Measurements from ENCODE around the gene UBALD1.

- TF ChIP-seq POLR2A (IDR thresholded peaks at IDR 0.05; ENCODE audit: low read length): no peak
- no peak for TF ChIP-seq GATA1 (IDR thresholded peaks at IDR 0.05; ENCODE audit: low read depth, low read length)
These were observed 26.1 kb upstream of the UBALD1 start for GRCh38 chr16:4640572-4641305.

Measured in erythroblast (primary cell).